B cell (primary cell): ENCODE measurements around the gene ORAI3. TPM values are rescaled to one million over a fixed set of nuclear protein-coding genes. Genes with fewer than 3 reads are reported as not detected.

Source experiments
- ATAC-seq: fragments of 200-7000 bp; cut with Tn5 transposase; one replicate; pipeline ENCODE4 v1.10.0; 2021; ENCODE audit warnings: low read depth, mild to moderate bottlenecking, moderate number of reproducible peaks, moderate library complexity
- CTCF ChIA-PET: fragments of 350-600 bp; sonication (Branson Sonifier 250); formaldehyde crosslinking; loops from one replicate; lab custom pipeline; 2021; ENCODE audit warnings: antibody characterized with exemption, inconsistent platforms; lab: Charles Lee
- POLR2A ChIA-PET: fragments of 350-600 bp; sonication (Branson Sonifier 250); formaldehyde crosslinking; loops from one replicate; lab custom pipeline; 2021; ENCODE audit warnings: antibody characterized with exemption; lab: Charles Lee
- DNase-seq: peaks from one replicate; pipeline ENCODE4 v3.0.0; 2013
- H2AFZ ChIP-seq: 2 replicates; pipeline ENCODE4 v1.6.1; 2012; ENCODE audit warnings: mild to moderate bottlenecking, low read depth, low read length; ENCODE audit not compliant: insufficient read depth, poor library complexity, severe bottlenecking
- H3K27ac ChIP-seq, 2 donors: 1 replicate in 1 of 2; 2 replicates in 1 of 2; pipeline ENCODE4 v1.5.1; 2012 to 2013; ENCODE audit warnings: low read length in 2 of 2, mild to moderate bottlenecking in 2 of 2, moderate library complexity in 1 of 2
- H3K27me3 ChIP-seq, 4 experiments: fragments of 200-600 bp in 1 of 4; sonication (generic) in 1 of 4; replicated peaks in 1 of 4; 1 replicate in 2 of 4; 2 replicates in 2 of 4; pipeline versions ENCODE4 v1.6.1 to v1.7.0; 2013 to 2016; ENCODE audit warnings: low read length in 3 of 4, mild to moderate bottlenecking in 2 of 4, mixed read lengths in 1 of 4, moderate library complexity in 1 of 4; ENCODE audit not compliant: insufficient read depth in 4 of 4, control insufficient read depth in 3 of 4; ENCODE audit errors: control extremely low read depth in 1 of 4
- H3K36me3 ChIP-seq, 2 experiments: replicated peaks in 1 of 2; 1 replicate in 1 of 2; 2 replicates in 1 of 2; pipeline versions ENCODE4 v1.6.1 to v1.7.1; 2013; ENCODE audit warnings: low read length in 1 of 2; ENCODE audit not compliant: insufficient read depth in 2 of 2, control insufficient read depth in 1 of 2; ENCODE audit errors: control extremely low read depth in 1 of 2, extremely low read depth in 1 of 2
- H3K4me1 ChIP-seq, 2 donors: fragments of 200-600 bp in 1 of 2; sonication (generic) in 1 of 2; 1 replicate in 1 of 2; 2 replicates in 1 of 2; pipeline versions ENCODE4 v1.5.1 to v1.6.1; 2013 to 2017; ENCODE audit warnings: low read length in 2 of 2; ENCODE audit not compliant: control insufficient read depth in 2 of 2, insufficient read depth in 2 of 2
- H3K4me2 ChIP-seq: replicated peaks from 2 replicates; pipeline ENCODE3; 2012; ENCODE audit warnings: mild to moderate bottlenecking, low read depth, low read length; ENCODE audit not compliant: poor library complexity, severe bottlenecking
- H3K4me3 ChIP-seq, 5 experiments: fragments of 200-600 bp in 1 of 5; sonication (generic) in 1 of 5; 1 replicate in 3 of 5; 2 replicates in 2 of 5; pipeline versions ENCODE4 v1.5.1 to v1.7.0; 2011 to 2016; ENCODE audit warnings: low read length in 4 of 5, mild to moderate bottlenecking in 4 of 5, low read depth in 2 of 5, control low read depth in 1 of 5, moderate library complexity in 1 of 5; ENCODE audit not compliant: insufficient read depth in 1 of 5; ENCODE audit errors: control extremely low read depth in 1 of 5, extremely low read depth in 1 of 5
- H3K79me2 ChIP-seq: fragments of 200-600 bp; sonication (generic); one replicate; pipeline ENCODE4 v1.6.0; 2016; ENCODE audit warnings: low read length; ENCODE audit not compliant: control insufficient read depth, insufficient read depth
- H3K9ac ChIP-seq: fragments of 200-600 bp; sonication (generic); 2 replicates; pipeline ENCODE4 v1.6.1; 2017; ENCODE audit warnings: mild to moderate bottlenecking, low read length, moderate library complexity
- H3K9me3 ChIP-seq, 3 donors: one replicate each; pipeline versions ENCODE4 v1.6.1 to v1.7.1; 2013; ENCODE audit warnings: low read length in 2 of 3; ENCODE audit not compliant: control insufficient read depth in 2 of 3, insufficient read depth in 1 of 3; ENCODE audit errors: control extremely low read depth in 1 of 3
- H4K20me1 ChIP-seq: 2 replicates; pipeline ENCODE4 v1.6.0; 2012; ENCODE audit warnings: mild to moderate bottlenecking, low read length; ENCODE audit not compliant: insufficient read depth, control insufficient read depth, poor library complexity, severe bottlenecking
- H3K27ac Mint-ChIP-seq: one replicate; pipeline ENCODE4 v1.8.0; 2021; ENCODE audit warnings: mixed read lengths
- H3K27me3 Mint-ChIP-seq: one replicate; pipeline ENCODE4 v1.8.0; 2021; ENCODE audit warnings: mixed read lengths
- H3K4me1 Mint-ChIP-seq: one replicate; pipeline ENCODE4 v1.8.0; 2021; ENCODE audit warnings: mixed read lengths
- H3K4me3 Mint-ChIP-seq: one replicate; pipeline ENCODE4 v1.8.0; 2021; ENCODE audit warnings: mixed read lengths
- H3K9me3 Mint-ChIP-seq: one replicate; pipeline ENCODE4 v1.8.0; 2022; ENCODE audit warnings: mixed read lengths; ENCODE audit not compliant: insufficient read depth
- CTCF ChIP-seq: fragments of 200-600 bp; IDR thresholded peaks from one replicate; pipeline ENCODE4 v1.8.0; 2022; ENCODE audit warnings: antibody characterized with exemption, mild to moderate bottlenecking
- EZH2 ChIP-seq: IDR thresholded peaks from 2 replicates; pipeline ENCODE4 v1.6.1; 2012; ENCODE audit warnings: borderline replicate concordance, low read depth, mild to moderate bottlenecking, moderate library complexity, low read length; ENCODE audit not compliant: insufficient read depth, poor library complexity, severe bottlenecking
- WGBS: methylation state at CpG from one replicate; pipeline ENCODE4 v1.1.5; 2013; ENCODE audit warnings: missing lambda C conversion rate; ENCODE audit not compliant: insufficient coverage; 5-methylcytosine and 5-hydroxymethylcytosine counted together
- intact Hi-C: fragments of 100-400 bp; cut with micrococcal nuclease; formaldehyde crosslinking; loops from one replicate; pipeline ENCODE4 v1.10.0; 2022
- polyA plus RNA-seq: library from polyadenylated mRNA; depleted of rRNA; stranded (reverse); fragments of >200 nt; gene quantifications from 2 replicates; pipeline ENCODE4 v1.2.3, GENCODE V29; 2012
- total RNA-seq, 2 donors: library from RNA; stranded (reverse); fragments of 120-200 nt in 1 of 2; gene quantifications; 1 replicate in 1 of 2; 2 replicates in 1 of 2; pipeline versions ENCODE4 v1.2.3 to v1.2.4, GENCODE V29; 2013 to 2022

ORAI3 gene
- total and polyA plus RNA-seq, 2 donors (not counting 1 experiment from before 2014, with no cell fraction given), result 32.2 to 51.8 TPM

GRCh38 chr16:30969246-30969842, 20.5 kb downstream of the ORAI3 start:
- ChIA-PET CTCF (interaction anchor here (1.6 kb wide), 1 partner anchor 28 kb away, joined by 4 read pairs; no protein-coding TSS in a partner anchor), POLR2A (interaction anchor here (0.6 kb wide), 1 partner anchor 233 kb away, joined by 4 read pairs; no protein-coding TSS in a partner anchor)
- Mint-ChIP-seq H3K27ac (no peak overlapping the region), H3K27me3 (no peaks in the 10 kb centered on the region), H3K9me3 (no peaks in the 10 kb centered on the region), H3K4me1 (no peaks in the 10 kb centered on the region), H3K4me3 (no peak overlapping the region)
- Histone ChIP-seq H3K27me3 (no peaks in the 10 kb centered on the region), H3K27ac (no peak overlapping the region), H3K9ac (no peak overlapping the region), H3K9me3 (no peaks in the 10 kb centered on the region), H3K79me2 (peaks cover 36% of the 10 kb centered on the region), H3K4me2 (no peak overlapping the region), H2AFZ (no peak overlapping the region), H4K20me1 (peaks cover 13% of the 10 kb centered on the region), H3K36me3 (peaks cover 6 to 80% of the 10 kb centered on the region in 2 experiments), H3K4me1 (no peaks in the 10 kb centered on the region), H3K4me3 (no peak overlapping the region)
- WGBS, result 96% methylated on average over 18 of the region's 19 CpGs
- DNase-seq (no peak), ATAC-seq (no peak)
- TF ChIP-seq CTCF (no peak), EZH2 (no peak)
- intact Hi-C loops, result no loop called here

GRCh38 chr16:30971298-30971697, 22.4 kb downstream of the ORAI3 start:
- Histone ChIP-seq H2AFZ (no peak overlapping the region), H3K9ac (no peak overlapping the region), H3K27me3 (no peaks in the 10 kb centered on the region), H3K36me3 (peaks cover 7 to 76% of the 10 kb centered on the region in 2 experiments), H3K4me3 (no peak overlapping the region), H3K4me2 (no peak overlapping the region), H4K20me1 (peaks cover under 1% of the 10 kb centered on the region), H3K9me3 (no peaks in the 10 kb centered on the region), H3K27ac (no peak overlapping the region), H3K79me2 (peaks cover 23% of the 10 kb centered on the region), H3K4me1 (no peaks in the 10 kb centered on the region)
- Mint-ChIP-seq H3K4me3 (no peak overlapping the region), H3K9me3 (no peaks in the 10 kb centered on the region), H3K4me1 (no peaks in the 10 kb centered on the region), H3K27ac (no peak overlapping the region), H3K27me3 (no peaks in the 10 kb centered on the region)
- over 99% methylated on average over 11 of the region's 14 CpGs for WGBS
- DNase-seq, result no peak
- no peak for TF ChIP-seq CTCF
- TF ChIP-seq EZH2, result no peak
- ChIA-PET CTCF (no interaction called here), POLR2A (no interaction called here)
- ATAC-seq, result no peak
- intact Hi-C loops, result no loop called here
